B cell (primary cell): ENCODE data around the gene LYZL6.

Source experiments
- CTCF ChIP-seq: fragments of 200-600 bp; IDR thresholded peaks from one replicate; pipeline ENCODE4 v1.8.0; 2022; ENCODE audit warnings: antibody characterized with exemption, mild to moderate bottlenecking
- EZH2 ChIP-seq: IDR thresholded peaks from 2 replicates; pipeline ENCODE4 v1.6.1; 2012; ENCODE audit warnings: borderline replicate concordance, low read depth, mild to moderate bottlenecking, moderate library complexity, low read length; ENCODE audit not compliant: insufficient read depth, poor library complexity, severe bottlenecking

- TF ChIP-seq CTCF: no peak
- no peak for TF ChIP-seq EZH2
Observed at GRCh38 chr17:35931794-35932425, 11.6 kb downstream of the LYZL6 start.
